Spleen (tissue), 11 donors: ENCODE data around the gene SMIM15. TPM values are rescaled to one million over a fixed set of nuclear protein-coding genes. Genes with fewer than 3 reads are reported as not detected.

Source experiments
- DNase-seq: peaks from one replicate; pipeline ENCODE4 v3.0.0-alpha.2; 2020
- H3K27ac ChIP-seq, 8 donors: fragments of 200-600 bp; sonication (generic) in 7 of 8; 1 replicate in 4 of 8; 2 replicates in 4 of 8; pipeline versions ENCODE4 v1.5.0 to v1.8.0; 2016 to 2021; ENCODE audit warnings: inconsistent platforms in 4 of 8, mild to moderate bottlenecking in 4 of 8, moderate library complexity in 1 of 8
- H3K27me3 ChIP-seq, 7 donors: fragments of 200-600 bp; sonication (generic) in 6 of 7; replicated peaks in 1 of 7; 1 replicate in 4 of 7; 2 replicates in 3 of 7; pipeline versions ENCODE4 v1.5.0 to v1.8.0; 2016 to 2021; ENCODE audit warnings: inconsistent platforms in 3 of 7, mild to moderate bottlenecking in 1 of 7
- H3K36me3 ChIP-seq, 6 donors: fragments of 200-600 bp; sonication (generic) in 5 of 6; 1 replicate in 4 of 6; 2 replicates in 2 of 6; pipeline versions ENCODE4 v1.5.0 to v1.8.0; 2016 to 2021; ENCODE audit warnings: inconsistent platforms in 2 of 6
- H3K4me1 ChIP-seq, 6 donors: fragments of 200-600 bp; sonication (generic) in 5 of 6; 1 replicate in 3 of 6; 2 replicates in 3 of 6; pipeline versions ENCODE4 v1.5.0 to v1.8.0; 2016 to 2021; ENCODE audit warnings: inconsistent platforms in 3 of 6
- H3K4me3 ChIP-seq, 8 donors: fragments of 200-600 bp; sonication (generic) in 7 of 8; 1 replicate in 4 of 8; 2 replicates in 4 of 8; pipeline versions ENCODE4 v1.5.0 to v1.8.0; 2016 to 2021; ENCODE audit warnings: inconsistent platforms in 4 of 8, mild to moderate bottlenecking in 4 of 8, moderate library complexity in 2 of 8
- H3K9me3 ChIP-seq, 8 donors: fragments of 200-600 bp; sonication (generic) in 7 of 8; 1 replicate in 4 of 8; 2 replicates in 4 of 8; pipeline versions ENCODE4 v1.5.0 to v1.8.0; 2016 to 2021; ENCODE audit warnings: inconsistent platforms in 4 of 8
- POLR2A ChIP-seq, 3 donors: fragments of 450-650 bp; IDR thresholded peaks; one replicate each; pipeline ENCODE4 v1.5.1; 2017; ENCODE audit warnings: antibody characterized with exemption in 3 of 3, mild to moderate bottlenecking in 1 of 3
- POLR2AphosphoS5 ChIP-seq, 3 donors: sonication (generic); formaldehyde crosslinking; IDR thresholded peaks; one replicate each; pipeline ENCODE4 v1.5.1; 2017; ENCODE audit warnings: antibody characterized with exemption in 3 of 3
- WGBS, 5 donors: extraction: QIAGEN DNeasy Blood & Tissue Kit in 3 of 5; methylation state at CpG; one replicate each; pipeline versions ENCODE4 v1.1.5 to v1.1.7; 2013 to 2018; 5-methylcytosine and 5-hydroxymethylcytosine counted together
- intact Hi-C: fragments of 100-400 bp; cut with DNase I; formaldehyde crosslinking; loops from one replicate; pipeline ENCODE4 v1.15.0; 2023; ENCODE audit warnings: low total_unique reads
- polyA plus RNA-seq, 3 donors: library from polyadenylated mRNA; stranded (reverse); fragments of 200-250 nt; gene quantifications; one replicate each; pipeline ENCODE4 v1.2.1, GENCODE V29; 2013
- total RNA-seq, 7 donors: library from RNA; depleted of rRNA in 3 of 7; stranded (reverse); fragments of >200 nt in 3 of 7; fragmentation: NEBNext Ultra II Directional in 4 of 7; extraction: Animal tissue kit (Norgen Biotek cat#: 25700) in 4 of 7; gene quantifications; one replicate each; pipeline versions ENCODE4 v1.1.0 to v1.2.1, GENCODE V29; 2016 to 2021
- TF ChIP-seq, protein P1 (sequence below), 11 experiments: fragments of 200-600 bp in 7 of 11; fragments of 450-650 bp in 4 of 11; sonication (generic) in 4 of 11; IDR thresholded peaks in 8 of 11; conservative IDR thresholded peaks in 3 of 11; 1 replicate in 7 of 11; 2 replicates in 4 of 11; pipeline versions ENCODE4 v1.4.0 to v1.8.0; 2016 to 2021; ENCODE audit warnings: antibody characterized with exemption in 11 of 11, inconsistent platforms in 4 of 11, mild to moderate bottlenecking in 1 of 11
- donor health status: healthy with polysubstance abuse.
- donor health status: DM: no; HTN: no; CAD: no; lungs with moderate emphysema.
- donor health status: DM: no; HTN: no; CAD: no.
- donor health status: Bipolar disorder and iron deficiency.
- donor health status: healthy.
- donor health status: DM: no; HTN: no; CAD: no.
- donor health status: DM: yes; HTN: yes; CAD: no.

SMIM15 gene
- total and polyA plus RNA-seq, 10 donors = 14.4 to 42.9 (median 30.7) TPM

DNA sequence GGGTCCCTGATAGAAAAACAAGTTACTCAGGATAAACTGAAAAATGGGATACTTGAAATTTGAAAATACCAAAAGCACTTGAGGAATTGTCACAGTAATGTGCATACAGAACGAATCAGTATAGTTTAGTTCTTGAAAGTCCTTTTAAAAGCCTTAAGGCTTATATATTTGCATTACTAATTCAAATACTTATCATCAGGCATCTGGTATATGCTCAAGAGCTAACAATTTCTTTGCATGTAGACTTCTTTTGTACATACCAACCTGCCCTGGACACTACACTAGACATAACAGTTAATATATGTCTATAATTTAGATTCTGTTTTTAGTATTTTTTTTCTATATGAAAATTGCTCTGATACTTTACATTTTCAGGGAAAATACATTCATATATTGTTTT, 43.2 kb downstream of the SMIM15 start:
- no peak for DNase-seq
- TF ChIP-seq, protein P1, sequence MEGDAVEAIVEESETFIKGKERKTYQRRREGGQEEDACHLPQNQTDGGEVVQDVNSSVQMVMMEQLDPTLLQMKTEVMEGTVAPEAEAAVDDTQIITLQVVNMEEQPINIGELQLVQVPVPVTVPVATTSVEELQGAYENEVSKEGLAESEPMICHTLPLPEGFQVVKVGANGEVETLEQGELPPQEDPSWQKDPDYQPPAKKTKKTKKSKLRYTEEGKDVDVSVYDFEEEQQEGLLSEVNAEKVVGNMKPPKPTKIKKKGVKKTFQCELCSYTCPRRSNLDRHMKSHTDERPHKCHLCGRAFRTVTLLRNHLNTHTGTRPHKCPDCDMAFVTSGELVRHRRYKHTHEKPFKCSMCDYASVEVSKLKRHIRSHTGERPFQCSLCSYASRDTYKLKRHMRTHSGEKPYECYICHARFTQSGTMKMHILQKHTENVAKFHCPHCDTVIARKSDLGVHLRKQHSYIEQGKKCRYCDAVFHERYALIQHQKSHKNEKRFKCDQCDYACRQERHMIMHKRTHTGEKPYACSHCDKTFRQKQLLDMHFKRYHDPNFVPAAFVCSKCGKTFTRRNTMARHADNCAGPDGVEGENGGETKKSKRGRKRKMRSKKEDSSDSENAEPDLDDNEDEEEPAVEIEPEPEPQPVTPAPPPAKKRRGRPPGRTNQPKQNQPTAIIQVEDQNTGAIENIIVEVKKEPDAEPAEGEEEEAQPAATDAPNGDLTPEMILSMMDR (IDR thresholded peaks at IDR 0.05 in 8 of 11, conservative IDR thresholded peaks at IDR 0.05 in 3 of 11) = no peak
- TF ChIP-seq POLR2A (IDR thresholded peaks at IDR 0.05) = no peak
- no peak for TF ChIP-seq POLR2AphosphoS5 (IDR thresholded peaks at IDR 0.05)
- intact Hi-C loops = no loop called here
- no peaks in the 10 kb centered on the region for H3K4me1 ChIP-seq
- 90 to 94% (median 94%) methylated on average over 1 of the region's 1 CpG for WGBS, 5 donors
- peaks cover 0 to 1% (median 0%) of the 10 kb centered on the region in 8 donors for H3K9me3 ChIP-seq
- H3K4me3 ChIP-seq = no peak overlapping the region
- H3K27me3 ChIP-seq = no peaks in the 10 kb centered on the region
- H3K36me3 ChIP-seq = peaks cover 0 to 5% (median 0%) of the 10 kb centered on the region in 6 donors
- H3K27ac ChIP-seq = no peak overlapping the region

DNA sequence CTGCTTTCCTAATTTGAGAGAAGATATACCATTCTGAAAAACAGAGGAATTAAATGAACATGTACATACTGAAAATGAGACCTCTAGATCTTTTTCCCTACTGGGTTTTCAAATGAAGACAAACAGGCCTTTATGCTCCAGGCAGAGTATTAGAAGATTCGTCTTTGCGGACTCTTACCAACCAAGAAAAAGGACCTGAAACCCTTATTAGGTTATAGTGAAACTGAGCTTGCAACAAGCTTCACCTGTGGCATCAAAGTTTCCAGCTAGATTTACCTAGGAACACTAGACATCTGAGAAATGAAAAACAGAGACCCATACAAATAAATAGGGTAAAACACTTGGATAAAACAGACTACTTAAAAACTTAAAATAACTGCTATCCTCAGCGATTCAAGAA, 46.3 kb downstream of the SMIM15 start:
- H3K27ac ChIP-seq = no peak overlapping the region
- peaks cover 0 to 15% (median 6%) of the 10 kb centered on the region in 8 donors for H3K9me3 ChIP-seq
- intact Hi-C loops = no loop called here
- no peaks in the 10 kb centered on the region for H3K4me1 ChIP-seq
- WGBS, 5 donors = 90 to 97% (median 93%) methylated on average over 3 of the region's 3 CpGs
- TF ChIP-seq POLR2AphosphoS5 (IDR thresholded peaks at IDR 0.05) = no peak
- no peak for TF ChIP-seq POLR2A (IDR thresholded peaks at IDR 0.05)
- TF ChIP-seq, protein P1 (IDR thresholded peaks at IDR 0.05 in 8 of 11, conservative IDR thresholded peaks at IDR 0.05 in 3 of 11) = no peak
- H3K27me3 ChIP-seq = no peaks in the 10 kb centered on the region
- H3K36me3 ChIP-seq = peaks cover 0 to 5% (median 0%) of the 10 kb centered on the region in 6 donors
- H3K4me3 ChIP-seq = no peak overlapping the region
- no peak for DNase-seq

DNA sequence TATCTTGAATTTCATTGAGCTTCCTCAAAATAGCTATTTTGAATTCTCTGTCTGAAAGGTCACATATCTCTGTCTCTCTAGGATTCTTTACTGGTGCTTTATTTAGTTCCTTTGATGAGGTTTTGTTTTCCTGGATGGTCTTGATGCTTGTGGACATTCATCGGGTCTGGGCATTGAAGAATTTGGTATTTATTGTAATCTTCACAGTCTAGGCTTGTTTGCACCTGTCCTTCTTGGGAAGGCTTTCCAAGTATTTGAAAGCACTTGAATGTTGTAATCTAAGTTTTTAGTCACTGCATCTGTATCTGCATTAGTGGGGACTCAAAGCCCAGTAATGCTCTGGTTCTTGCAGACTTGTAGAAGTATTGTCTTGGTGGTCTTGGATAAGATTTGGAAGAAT, 47.8 kb downstream of the SMIM15 start:
- H3K27ac ChIP-seq = no peak overlapping the region
- no peaks in the 10 kb centered on the region for H3K4me1 ChIP-seq
- intact Hi-C loops = no loop called here
- peaks cover 0 to 15% (median 6%) of the 10 kb centered on the region in 8 donors for H3K9me3 ChIP-seq
- 51 to 100% (median 96%) methylated on average over 1 of the region's 1 CpG for WGBS, 5 donors
- DNase-seq = no peak
- peaks cover 0 to 5% (median 0%) of the 10 kb centered on the region in 6 donors for H3K36me3 ChIP-seq
- no peaks in the 10 kb centered on the region for H3K27me3 ChIP-seq
- no peak overlapping the region for H3K4me3 ChIP-seq
- TF ChIP-seq POLR2AphosphoS5 (IDR thresholded peaks at IDR 0.05) = no peak
- no peak for TF ChIP-seq POLR2A (IDR thresholded peaks at IDR 0.05)
- TF ChIP-seq, protein P1 (IDR thresholded peaks at IDR 0.05 in 8 of 11, conservative IDR thresholded peaks at IDR 0.05 in 3 of 11) = no peak

Other genes with a start within 250 kb of the SMIM15 start
- 10 to 100 TPM in 6 of 7 donors, 1 to 10 TPM in 1; 8.6 to 18.9 (median 13.4) TPM for gene ERCC8, start 217.4 kb downstream of the SMIM15 start, total RNA-seq
- gene ERCC8, start 217.4 kb downstream of the SMIM15 start, polyA plus RNA-seq = 1 to 10 TPM; 4.3 to 5.7 (median 4.7) TPM
- gene NDUFAF2, start 217.3 kb downstream of the SMIM15 start, total RNA-seq = 10 to 100 TPM in 5 of 7 donors, 1 to 10 TPM in 2; 3.2 to 14.4 (median 12.3) TPM
- gene NDUFAF2, start 217.3 kb downstream of the SMIM15 start, polyA plus RNA-seq = 10 to 100 TPM; 29.0 to 40.5 (median 29.6) TPM
- 10 to 100 TPM; 15.7 to 22.9 (median 19.1) TPM for gene ZSWIM6, start 169.8 kb upstream of the SMIM15 start, total RNA-seq
- gene ZSWIM6, start 169.8 kb upstream of the SMIM15 start, polyA plus RNA-seq = 1 to 10 TPM; 3.1 to 4.8 (median 3.4) TPM